Activated CD4-positive, alpha-beta T cell treated with anti-CD3 and anti-CD28 coated beads for 36 hours (primary cell): ENCODE measurements around the gene IL17RA. TPM values are rescaled to one million over a fixed set of nuclear protein-coding genes. Genes with fewer than 3 reads are reported as not detected.
"Not testable (repeated sequence)": the region's sequence is repeated elsewhere in the genome, so short reads cannot be mapped to it uniquely, and the experiment has no call there.

Source experiments
- ATAC-seq: fragments of 200-7000 bp; cut with Tn5 transposase; one replicate; pipeline ENCODE4 v1.10.0; 2021; ENCODE audit warnings: mild to moderate bottlenecking, moderate library complexity
- CTCF ChIA-PET: fragments of 350-600 bp; sonication (Branson Sonifier 250); formaldehyde crosslinking; loops from one replicate; lab custom pipeline; 2021; ENCODE audit warnings: antibody characterized with exemption; lab: Charles Lee
- POLR2A ChIA-PET: fragments of 350-600 bp; sonication (Branson Sonifier 250); formaldehyde crosslinking; loops from one replicate; lab custom pipeline; 2021; ENCODE audit warnings: antibody characterized with exemption, inconsistent platforms; lab: Charles Lee
- DNase-seq: peaks from one replicate; pipeline ENCODE4 v3.0.0-alpha.2; 2020
- H3K27ac Mint-ChIP-seq: one replicate; pipeline ENCODE4 v1.8.0; 2021; ENCODE audit warnings: mixed read lengths
- H3K27me3 Mint-ChIP-seq: one replicate; pipeline ENCODE4 v1.8.0; 2021; ENCODE audit warnings: mixed read lengths
- H3K36me3 Mint-ChIP-seq: one replicate; pipeline ENCODE4 v1.8.0; 2021; ENCODE audit warnings: low read depth, mixed read lengths
- H3K4me1 Mint-ChIP-seq: one replicate; pipeline ENCODE4 v1.8.0; 2021; ENCODE audit warnings: mixed read lengths
- H3K4me3 Mint-ChIP-seq: one replicate; pipeline ENCODE4 v1.8.0; 2021; ENCODE audit warnings: mild to moderate bottlenecking, moderate library complexity, mixed read lengths
- H3K9me3 Mint-ChIP-seq: one replicate; pipeline ENCODE4 v1.8.0; 2021; ENCODE audit warnings: low read depth, mixed read lengths
- intact Hi-C, 2 experiments: fragments of 100-400 bp; cut with DNase I in 1 of 2; cut with micrococcal nuclease in 1 of 2; formaldehyde crosslinking; loops; one replicate each; pipeline versions ENCODE4 v1.14.2 to v1.15.1; 2022 to 2024; cut with DNase I, micrococcal nuclease
- total RNA-seq, 2 experiments: library from RNA; stranded (reverse); gene quantifications; one replicate each; pipeline ENCODE4 v1.2.3, GENCODE V29; 2021

Gene IL17RA
- total RNA-seq, 2 experiments from 2014 or later: 13.1 to 13.3 TPM

- CTCF ChIA-PET: no interaction called here
- intact Hi-C loops: no loop called here
- H3K4me3 Mint-ChIP-seq: no peak overlapping the region
- no peak overlapping the region for H3K27ac Mint-ChIP-seq
- ATAC-seq (no peak), DNase-seq (no peak)
- no peaks in the 10 kb centered on the region for H3K9me3 Mint-ChIP-seq
- H3K27me3 Mint-ChIP-seq: no peaks in the 10 kb centered on the region
- POLR2A ChIA-PET: no interaction called here
- H3K4me1 Mint-ChIP-seq: no peaks in the 10 kb centered on the region
- peaks cover 30% of the 10 kb centered on the region for H3K36me3 Mint-ChIP-seq
Observed at GRCh38 chr22:17140826-17141766, 56.3 kb downstream of the IL17RA start.

GRCh38 chr22:17143101-17143500 is 58.3 kb downstream of the IL17RA start:
- Mint-ChIP-seq H3K36me3 (peaks cover 33% of the 10 kb centered on the region), H3K4me1 (no peaks in the 10 kb centered on the region), H3K27ac (no peak overlapping the region), H3K27me3 (no peaks in the 10 kb centered on the region), H3K9me3 (no peaks in the 10 kb centered on the region), H3K4me3 (no peak overlapping the region)
- intact Hi-C loops: no loop called here
- ATAC-seq (no peak), DNase-seq (no peak)
- ChIA-PET POLR2A (no interaction called here), CTCF (interaction anchor here (0.7 kb wide), 1 partner anchor 18 kb away, joined by 3 read pairs; no protein-coding TSS in a partner anchor)

GRCh38 chr22:17143826-17144225 is 59.0 kb downstream of the IL17RA start:
- H3K4me1 Mint-ChIP-seq: no peaks in the 10 kb centered on the region
- no peaks in the 10 kb centered on the region for H3K9me3 Mint-ChIP-seq
- ATAC-seq: no peak
- no peak overlapping the region for H3K4me3 Mint-ChIP-seq
- intact Hi-C loops: no loop called here
- H3K36me3 Mint-ChIP-seq: peaks cover 33% of the 10 kb centered on the region
- CTCF ChIA-PET: interaction anchor here (0.7 kb wide), 1 partner anchor 19 kb away, joined by 3 read pairs; no protein-coding TSS in a partner anchor
- no peak overlapping the region for H3K27ac Mint-ChIP-seq
- POLR2A ChIA-PET: no interaction called here
- no peak for DNase-seq
- H3K27me3 Mint-ChIP-seq: no peaks in the 10 kb centered on the region

- Mint-ChIP-seq H3K27me3 (no peaks in the 10 kb centered on the region), H3K9me3 (no peaks in the 10 kb centered on the region), H3K27ac (no peak overlapping the region), H3K4me3 (no peak overlapping the region), H3K36me3 (peaks cover 33% of the 10 kb centered on the region), H3K4me1 (no peaks in the 10 kb centered on the region)
- DNase-seq: no peak
- no peak for ATAC-seq
- intact Hi-C loops: no loop called here
- CTCF ChIA-PET: interaction anchor here (0.7 kb wide), 1 partner anchor 17 kb away, joined by 4 read pairs; no protein-coding TSS in a partner anchor
- POLR2A ChIA-PET: no interaction called here
Observed at GRCh38 chr22:17145021-17145680, 60.4 kb downstream of the IL17RA start.

- POLR2A ChIA-PET, DNase-seq, H3K27ac Mint-ChIP-seq, H3K27me3 Mint-ChIP-seq, H3K4me3 Mint-ChIP-seq, H3K4me1 Mint-ChIP-seq, intact Hi-C loops, H3K9me3 Mint-ChIP-seq, ATAC-seq: not testable (repeated sequence)
- CTCF ChIA-PET: interaction anchor here (1.0 kb wide), 1 partner anchor 10 kb away, joined by 3 read pairs; no protein-coding TSS in a partner anchor
- peaks cover 30% of the 10 kb centered on the region for H3K36me3 Mint-ChIP-seq
Observed at GRCh38 chr22:17147458-17147857, 62.7 kb downstream of the IL17RA start.

- Mint-ChIP-seq H3K4me1 (peaks cover 12% of the 10 kb centered on the region), H3K27ac (no peak overlapping the region), H3K36me3 (peaks cover 26% of the 10 kb centered on the region), H3K9me3 (no peaks in the 10 kb centered on the region), H3K4me3 (no peak overlapping the region), H3K27me3 (no peaks in the 10 kb centered on the region)
- ChIA-PET CTCF (no interaction called here), POLR2A (interaction anchor here (0.6 kb wide), 1 partner anchor 81 kb away, joined by 3 read pairs; no protein-coding TSS in a partner anchor)
- intact Hi-C loops: no loop called here
- no peak for ATAC-seq
- no peak for DNase-seq
Observed at GRCh38 chr22:17149076-17149815, 64.4 kb downstream of the IL17RA start.

- ATAC-seq: no peak
- no peak overlapping the region for H3K4me3 Mint-ChIP-seq
- CTCF ChIA-PET: no interaction called here
Observed at GRCh38 chr22:17152340-17152739, 67.5 kb downstream of the IL17RA start.

GRCh38 chr22:17152971-17153370 is 68.2 kb downstream of the IL17RA start:
- Mint-ChIP-seq H3K36me3 (peaks cover 28% of the 10 kb centered on the region), H3K27me3 (no peaks in the 10 kb centered on the region), H3K4me1 (peaks cover 36% of the 10 kb centered on the region), H3K4me3 (no peak overlapping the region), H3K27ac (no peak overlapping the region), H3K9me3 (no peaks in the 10 kb centered on the region)
- ChIA-PET POLR2A (interaction anchor here (0.6 kb wide), 1 partner anchor 16 kb away, joined by 3 read pairs; no protein-coding TSS in a partner anchor), CTCF (no interaction called here)
- DNase-seq (no peak), ATAC-seq (no peak)
- intact Hi-C loops: no loop called here

More at GRCh38 chr22:17152340-17152739, 67.5 kb downstream of the IL17RA start:
- Mint-ChIP-seq H3K36me3 (peaks cover 28% of the 10 kb centered on the region), H3K9me3 (no peaks in the 10 kb centered on the region), H3K4me1 (peaks cover 30% of the 10 kb centered on the region), H3K27me3 (no peaks in the 10 kb centered on the region), H3K27ac (no peak overlapping the region)
- DNase-seq: no peak
- POLR2A ChIA-PET: no interaction called here
- intact Hi-C loops: no loop called here

- ChIA-PET POLR2A (no interaction called here), CTCF (interaction anchor here (0.6 to 7.7 kb wide), 2 partner anchors 16 to 48 kb away, joined by 3 to 64 read pairs; no protein-coding TSS in a partner anchor)
- Mint-ChIP-seq H3K27ac (peak overlapping the region; percentile 0), H3K27me3 (no peaks in the 10 kb centered on the region), H3K9me3 (no peaks in the 10 kb centered on the region), H3K4me3 (peak overlapping the region; percentile 8), H3K36me3 (peaks cover 31% of the 10 kb centered on the region), H3K4me1 (peaks cover 44% of the 10 kb centered on the region)
- intact Hi-C loops: loop anchor here (5.0 kb wide), 3 partner anchors 34 to 616 kb away; partner anchors contain the start of genes BCL2L13 (in 1 of the 2), BID (in 1 of the 2) and TMEM121B (in 1 of the 2)
- DNase-seq (no peak), ATAC-seq (no peak)
Observed at GRCh38 chr22:17155941-17156340, 71.1 kb downstream of the IL17RA start.

GRCh38 chr22:17157714-17158113 is 72.9 kb downstream of the IL17RA start:
- peaks cover 35% of the 10 kb centered on the region for H3K4me1 Mint-ChIP-seq
- POLR2A ChIA-PET: interaction anchor here (1.4 kb wide), 1 partner anchor 14 kb away, joined by 5 read pairs; no protein-coding TSS in a partner anchor
- peak overlapping the region; percentile 84 for H3K4me3 Mint-ChIP-seq
- intact Hi-C loops: loop anchor here (5.0 kb wide), 3 partner anchors 35 to 615 kb away; partner anchors contain the start of genes BCL2L13 (in 1 of the 2), BID (in 1 of the 2) and TMEM121B (in 1 of the 2)
- no peak for ATAC-seq
- H3K9me3 Mint-ChIP-seq: no peaks in the 10 kb centered on the region
- no peak for DNase-seq
- CTCF ChIA-PET: interaction anchor here (0.6 to 7.7 kb wide), 6 partner anchors 10 to 83 kb away, joined by 3 to 64 read pairs (median 4); no protein-coding TSS in a partner anchor
- no peaks in the 10 kb centered on the region for H3K27me3 Mint-ChIP-seq
- H3K36me3 Mint-ChIP-seq: peaks cover 24% of the 10 kb centered on the region
- no peak overlapping the region for H3K27ac Mint-ChIP-seq
